HepG2 (cell line): ENCODE measurements around the gene ADGRD1. TPM values are rescaled to one million over a fixed set of nuclear protein-coding genes. Genes with fewer than 3 reads are reported as not detected.

Experiments
- ATAC-seq: fragments of 200-7000 bp; cut with Tn5 transposase; 3 replicates; pipeline ENCODE4 v1.9.1; 2020; ENCODE audit warnings: mild to moderate bottlenecking, moderate library complexity
- BruUV-seq: library from RNA; stranded (reverse); fragments of 400-500 nt; replicated peaks from 2 replicates; lab custom pipeline; 2021; lab: Mats Ljungman, UMichigan
- CTCF ChIA-PET: fragments of 300-600 bp; formaldehyde crosslinking; extraction: SDS; loops from one replicate; lab custom pipeline; 2021; ENCODE audit warnings: low total read pairs, inconsistent platforms, low intra/inter-chr PET ratio; lab: Yijun Ruan, JAX
- POLR2A ChIA-PET: fragments of 350-600 bp; sonication (Branson Sonifier 250); formaldehyde crosslinking; loops from one replicate; lab custom pipeline; 2020; ENCODE audit warnings: antibody characterized with exemption, inconsistent platforms; lab: Yijun Ruan, JAX
- DNase-seq: peaks from one replicate; pipeline ENCODE4 v3.0.0-alpha.2; 2015; ENCODE audit warnings: low spot score
- FAIRE-seq: peaks from 3 replicates; lab custom pipeline; 2011; peaks lifted over from hg19 to GRCh38; lab: Jason Lieb, UNC
- H2AFZ ChIP-seq: one replicate; pipeline ENCODE4 v1.6.1; 2011; ENCODE audit warnings: low read length, inconsistent platforms
- H3K27ac ChIP-seq: fragments of 300-600 bp; 3 replicates; pipeline ENCODE4 v1.8.0; 2011; ENCODE audit warnings: mixed run types, mild to moderate bottlenecking, mixed read lengths, low read length, inconsistent platforms; ENCODE audit not compliant: insufficient read depth; ENCODE audit errors: extremely low read length
- H3K27me3 ChIP-seq, 2 experiments: fragments of 200-600 bp in 1 of 2; 2 replicates in 1 of 2; 3 replicates in 1 of 2; pipeline versions ENCODE4 v1.6.0 to v1.8.0; 2011; ENCODE audit warnings: low read length in 2 of 2, mild to moderate bottlenecking in 2 of 2, moderate library complexity in 2 of 2, inconsistent platforms in 1 of 2; ENCODE audit not compliant: insufficient read depth in 2 of 2, control insufficient read depth in 1 of 2
- H3K36me3 ChIP-seq, 2 experiments: fragments of 200-600 bp in 1 of 2; replicated peaks in 1 of 2; 2 replicates in 1 of 2; 3 replicates in 1 of 2; pipeline versions ENCODE4 v1.5.1 to v1.8.0; 2011; ENCODE audit warnings: low read length in 2 of 2, inconsistent platforms in 1 of 2; ENCODE audit not compliant: insufficient read depth in 2 of 2, control insufficient read depth in 1 of 2
- H3K4me1 ChIP-seq: 2 replicates; pipeline ENCODE4 v1.5.1; 2012; ENCODE audit warnings: low read length, inconsistent platforms; ENCODE audit not compliant: insufficient read depth
- H3K4me2 ChIP-seq: 2 replicates; pipeline ENCODE4 v1.6.0; 2011; ENCODE audit warnings: low read depth, low read length, inconsistent platforms
- H3K4me3 ChIP-seq, 3 experiments: fragments of 200-600 bp in 1 of 3; sonication (generic), shearing (Covaris generic) in 1 of 3; replicated peaks in 1 of 3; 2 replicates each; pipeline ENCODE4 v1.5.1; 2011 to 2016; ENCODE audit warnings: low read length in 3 of 3, inconsistent platforms in 2 of 3, low read depth in 2 of 3, mild to moderate bottlenecking in 2 of 3, control low read depth in 1 of 3, mixed read lengths in 1 of 3; ENCODE audit not compliant: insufficient read depth in 1 of 3
- H3K79me2 ChIP-seq: one replicate; pipeline ENCODE4 v1.6.1; 2011; ENCODE audit warnings: low read length, inconsistent platforms; ENCODE audit not compliant: insufficient read depth
- H3K9ac ChIP-seq: 2 replicates; pipeline ENCODE4 v1.6.0; 2011; ENCODE audit warnings: mild to moderate bottlenecking, low read depth, low read length, inconsistent platforms; ENCODE audit not compliant: insufficient read depth
- H3K9me3 ChIP-seq: 2 replicates; pipeline ENCODE4 v1.5.1; 2012; ENCODE audit warnings: mild to moderate bottlenecking, low read length
- H4K20me1 ChIP-seq: 2 replicates; pipeline ENCODE4 v1.6.0; 2011; ENCODE audit warnings: inconsistent platforms, mild to moderate bottlenecking, low read length, moderate library complexity; ENCODE audit not compliant: insufficient read depth
- MAFK ChIP-seq, 2 experiments: IDR thresholded peaks in 1 of 2; conservative IDR thresholded peaks in 1 of 2; 2 replicates each; pipeline ENCODE4 v1.6.1; 2011; ENCODE audit warnings: improper control_type of control experiment in 2 of 2, low read length in 2 of 2
- NFIC ChIP-seq: IDR thresholded peaks from 2 replicates; pipeline ENCODE4 v1.6.1; 2012; ENCODE audit warnings: mild to moderate bottlenecking, low read length, inconsistent platforms
- PHF5A ChIP-seq: IDR thresholded peaks from one replicate; pipeline ENCODE4 v1.6.1; 2018; ENCODE audit warnings: low read depth, missing genetic modification reagents; ENCODE audit not compliant: unreplicated experiment
- POGZ ChIP-seq: sonication (generic); formaldehyde crosslinking; IDR thresholded peaks from 2 replicates; pipeline ENCODE4 v1.4.0; 2020; ENCODE audit warnings: mild to moderate bottlenecking, missing genetic modification reagents
- REXO4 ChIP-seq: sonication (generic); formaldehyde crosslinking; IDR thresholded peaks from 2 replicates; pipeline ENCODE4 v1.8.0; 2022; ENCODE audit warnings: missing genetic modification reagents, mild to moderate bottlenecking, borderline replicate concordance
- SIX4 ChIP-seq: sonication (generic); formaldehyde crosslinking; IDR thresholded peaks from 2 replicates; pipeline ENCODE4 v1.4.0; 2020; ENCODE audit warnings: missing genetic modification reagents
- ZNF343 ChIP-seq: sonication (generic); formaldehyde crosslinking; IDR thresholded peaks from 2 replicates; pipeline ENCODE4 v1.4.0; 2020; ENCODE audit warnings: mild to moderate bottlenecking, missing genetic modification reagents
- ZNF354B ChIP-seq: sonication (generic); formaldehyde crosslinking; IDR thresholded peaks from 2 replicates; pipeline ENCODE4 v1.8.0; 2022; ENCODE audit warnings: mild to moderate bottlenecking, missing genetic modification reagents
- ZNF646 ChIP-seq: sonication (generic); formaldehyde crosslinking; IDR thresholded peaks from 2 replicates; pipeline ENCODE4 v1.9.0; 2021; ENCODE audit warnings: mild to moderate bottlenecking, missing genetic modification reagents
- WGBS: methylation state at CpG from one replicate; pipeline ENCODE4 v1.1.6; 2017; ENCODE audit warnings: low lambda C conversion rate; 5-methylcytosine and 5-hydroxymethylcytosine counted together
- in situ Hi-C: cut with HindIII; loops from 2 replicates; pipeline ENCODE4 v1.10.0; 2017; ENCODE audit warnings: low pct_unique_long_range_greater_than_20kb; ENCODE audit not compliant: extremely low pct_ligation_motif_present
- intact Hi-C: fragments of 100-400 bp; cut with micrococcal nuclease; formaldehyde crosslinking; loops from one replicate; pipeline ENCODE4 v1.10.0; 2022; ENCODE audit not compliant: unreplicated experiment
- polyA plus RNA-seq, 8 experiments: library from polyadenylated mRNA; depleted of rRNA in 3 of 8; stranded (reverse) in 7 of 8; unstranded in 1 of 8; fragments of >200 nt; fragmentation: Illumina TruSeq in 4 of 8; extraction: Trizol in 4 of 8; gene quantifications; 2 replicates each; pipeline versions ENCODE4 v1.2.1 to v1.2.3, GENCODE V29; 2011 to 2016; ENCODE audit warnings: low read depth in 4 of 8, missing spikeins in 1 of 8, mixed read lengths in 1 of 8; ENCODE audit not compliant: insufficient read depth in 1 of 8
- total RNA-seq, 5 experiments: library from RNA; depleted of rRNA; stranded (reverse); fragments of >200 nt; fragmentation: Illumina TruSeq; extraction: Trizol; gene quantifications; 2 replicates each; pipeline ENCODE4 v1.2.3, GENCODE V29; 2016; ENCODE audit warnings: low read depth in 1 of 5

The ADGRD1 gene
- total and polyA plus RNA-seq, 2 of the 13 experiments (the other 11 are each of a cell fraction or from before 2014, with no cell fraction given) = 0.46 to 12.4 TPM

DNA sequence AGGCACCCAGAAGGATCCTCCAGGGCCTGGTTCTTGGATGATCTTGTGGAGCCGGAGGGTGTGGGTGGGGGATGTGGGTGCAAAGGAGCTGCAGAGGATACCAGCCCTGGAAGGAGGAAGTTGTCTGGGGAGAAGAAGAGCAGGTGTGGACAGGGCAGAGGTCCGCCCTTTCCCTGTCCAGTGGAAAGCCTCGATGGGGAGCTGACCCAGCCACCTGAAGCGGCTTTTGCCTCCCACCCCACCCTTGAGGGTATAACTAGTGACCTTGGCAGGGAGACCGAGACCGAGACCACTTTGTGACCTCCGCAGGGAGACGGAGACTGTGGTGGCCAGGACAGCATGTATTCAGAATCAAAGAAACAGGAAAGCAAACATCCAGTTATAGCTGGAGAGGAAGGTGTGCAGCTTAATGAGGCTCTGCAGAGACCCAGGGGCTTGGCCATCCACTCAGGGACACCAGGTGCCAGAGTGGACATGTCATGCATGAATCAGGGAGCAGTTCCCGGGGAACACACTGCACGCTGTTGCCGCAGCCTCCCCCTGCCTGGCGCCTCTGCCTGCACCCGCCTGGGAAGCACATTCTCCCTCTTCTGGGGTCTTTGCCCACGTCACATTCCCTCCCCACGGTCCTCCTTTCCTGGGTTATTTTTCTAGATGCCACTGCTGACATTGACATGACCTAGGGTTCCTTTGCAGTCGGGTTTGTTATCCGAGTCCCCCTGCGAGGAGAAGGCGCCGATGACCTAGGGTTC lies 87.7 kb downstream of the ADGRD1 start:
- H3K9ac ChIP-seq = no peak overlapping the region
- no TSS peak for BruUV-seq
- H3K9me3 ChIP-seq = no peaks in the 10 kb centered on the region
- FAIRE-seq (no peak), DNase-seq (no peak), ATAC-seq (no peak)
- TF ChIP-seq POGZ (CRISPR knock-in tag) (no peak), MAFK (conservative IDR thresholded peaks at IDR 0.05 in 1 of 2, IDR thresholded peaks at IDR 0.05 in 1 of 2; ENCODE audit: low read length in 2 of 2) (no peak), REXO4 (CRISPR knock-in tag) (no peak)
- CTCF ChIA-PET = no interaction called here
- POLR2A ChIA-PET = no interaction called here
- intact Hi-C loops (no loop called here), in situ Hi-C loops (no loop called here)
- H3K4me3 ChIP-seq = no peak overlapping the region
- no peaks in the 10 kb centered on the region for H3K79me2 ChIP-seq
- H3K27me3 ChIP-seq = no peaks in the 10 kb centered on the region
- H2AFZ ChIP-seq = no peak overlapping the region
- no peaks in the 10 kb centered on the region for H3K36me3 ChIP-seq
- H3K4me1 ChIP-seq = peaks cover 7% of the 10 kb centered on the region; the same call in 1 of the 2 replicates
- H3K4me2 ChIP-seq = no peak overlapping the region
- 87% methylated on average over 17 of the region's 20 CpGs for WGBS
- no peak overlapping the region for H3K27ac ChIP-seq
- H4K20me1 ChIP-seq = no peaks in the 10 kb centered on the region

- H3K79me2 ChIP-seq = no peaks in the 10 kb centered on the region
- intact Hi-C loops (no loop called here), in situ Hi-C loops (no loop called here)
- no peak for ATAC-seq
- no peak for FAIRE-seq
- H2AFZ ChIP-seq = no peak overlapping the region
- DNase-seq = no peak
- no peak overlapping the region for H3K9ac ChIP-seq
- no peak overlapping the region for H3K4me3 ChIP-seq
- H3K27me3 ChIP-seq = no peaks in the 10 kb centered on the region
- H4K20me1 ChIP-seq = no peaks in the 10 kb centered on the region
- H3K36me3 ChIP-seq = no peaks in the 10 kb centered on the region
- H3K27ac ChIP-seq = no peak overlapping the region
- 87% methylated on average over 29 of the region's 29 CpGs for WGBS
- no peak for TF ChIP-seq PHF5A
- TF ChIP-seq ZNF343 (CRISPR knock-in tag) = no peak
- no peak for TF ChIP-seq NFIC
- no peak for TF ChIP-seq ZNF646 (CRISPR knock-in tag)
- TF ChIP-seq ZNF354B = no peak
- no peak for TF ChIP-seq SIX4 (CRISPR knock-in tag)
- H3K9me3 ChIP-seq = no peaks in the 10 kb centered on the region
- H3K4me2 ChIP-seq = no peak overlapping the region
- POLR2A ChIA-PET = no interaction called here
- H3K4me1 ChIP-seq = peaks cover 7% of the 10 kb centered on the region; the same call in 1 of the 2 replicates
- no TSS peak for BruUV-seq
- CTCF ChIA-PET = no interaction called here
Measured at GRCh38 chr12:131041968-131042833, 88.5 kb downstream of the ADGRD1 start.
